ENCODE measurements around the gene ARID1B. TPM values are rescaled to one million over a fixed set of nuclear protein-coding genes. Genes with fewer than 3 reads are reported as not detected.

ARID1B gene
- total RNA-seq, 1 donor from 2014 or later, result 78.1 TPM

GRCh38 chr6:156925026-156925425 is 147.8 kb downstream of the ARID1B start:
- no peaks in the 10 kb centered on the region for H3K9me3 Mint-ChIP-seq (ENCODE audit: unreplicated experiment)

GRCh38 chr6:156925718-156926607 is 148.8 kb downstream of the ARID1B start:
- Mint-ChIP-seq H3K27ac (ENCODE audit: unreplicated experiment) (no peak overlapping the region), H3K4me3 (ENCODE audit: unreplicated experiment) (no peak overlapping the region), H3K9me3 (ENCODE audit: unreplicated experiment) (no peaks in the 10 kb centered on the region), H3K27me3 (ENCODE audit: unreplicated experiment) (no peaks in the 10 kb centered on the region), H3K4me1 (ENCODE audit: unreplicated experiment) (peaks cover 16% of the 10 kb centered on the region), H3K36me3 (ENCODE audit: unreplicated experiment) (peaks cover 6% of the 10 kb centered on the region)
- no peak for DNase-seq (ENCODE audit: extremely low spot score, unreplicated experiment)
- no peak for TF ChIP-seq CTCF (IDR thresholded peaks at IDR 0.05)

More at GRCh38 chr6:156925026-156925425, 147.8 kb downstream of the ARID1B start:
- Mint-ChIP-seq H3K4me3 (ENCODE audit: unreplicated experiment) (no peak overlapping the region), H3K4me1 (ENCODE audit: unreplicated experiment) (peaks cover 25% of the 10 kb centered on the region), H3K27ac (ENCODE audit: unreplicated experiment) (no peak overlapping the region), H3K36me3 (ENCODE audit: unreplicated experiment) (peaks cover 2% of the 10 kb centered on the region), H3K27me3 (ENCODE audit: unreplicated experiment) (no peaks in the 10 kb centered on the region)
- TF ChIP-seq CTCF (IDR thresholded peaks at IDR 0.05), result no peak
- no peak for DNase-seq (ENCODE audit: extremely low spot score, unreplicated experiment)

- H3K4me1 Mint-ChIP-seq (ENCODE audit: unreplicated experiment), result peaks cover 18% of the 10 kb centered on the region
- no peak overlapping the region for H3K4me3 Mint-ChIP-seq (ENCODE audit: unreplicated experiment)
- peaks cover 6% of the 10 kb centered on the region for H3K36me3 Mint-ChIP-seq (ENCODE audit: unreplicated experiment)
- TF ChIP-seq CTCF (IDR thresholded peaks at IDR 0.05), result no peak
- no peaks in the 10 kb centered on the region for H3K27me3 Mint-ChIP-seq (ENCODE audit: unreplicated experiment)
- no peak for DNase-seq (ENCODE audit: extremely low spot score, unreplicated experiment)
- H3K9me3 Mint-ChIP-seq (ENCODE audit: unreplicated experiment), result no peaks in the 10 kb centered on the region
- no peak overlapping the region for H3K27ac Mint-ChIP-seq (ENCODE audit: unreplicated experiment)
These were observed 150.9 kb downstream of the ARID1B start for GRCh38 chr6:156928126-156928525.

GRCh38 chr6:156928972-156929371 is 151.8 kb downstream of the ARID1B start:
- no peak overlapping the region for H3K4me3 Mint-ChIP-seq (ENCODE audit: unreplicated experiment)

More at GRCh38 chr6:156928972-156929371, 151.8 kb downstream of the ARID1B start:
- Mint-ChIP-seq H3K9me3 (ENCODE audit: unreplicated experiment) (no peaks in the 10 kb centered on the region), H3K27ac (ENCODE audit: unreplicated experiment) (no peak overlapping the region), H3K36me3 (ENCODE audit: unreplicated experiment) (peaks cover 6% of the 10 kb centered on the region), H3K27me3 (ENCODE audit: unreplicated experiment) (no peaks in the 10 kb centered on the region), H3K4me1 (ENCODE audit: unreplicated experiment) (peaks cover 25% of the 10 kb centered on the region)
- DNase-seq (ENCODE audit: extremely low spot score, unreplicated experiment), result no peak
- TF ChIP-seq CTCF (IDR thresholded peaks at IDR 0.05), result no peak

Data from osteocyte (in vitro differentiated cells).